Dedifferentiated amniotic fluid mesenchymal stem cell (primary cell): ENCODE results near the gene SERHL2.
"Not testable (repeated sequence)": the region's sequence is repeated elsewhere in the genome, so short reads cannot be mapped to it uniquely, and the experiment has no call there.

Experiments used
- DNase-seq: peaks from one replicate; pipeline ENCODE4 v3.0.0-alpha.2; 2016; ENCODE audit errors: extremely low spot score

The SERHL2 gene

DNA sequence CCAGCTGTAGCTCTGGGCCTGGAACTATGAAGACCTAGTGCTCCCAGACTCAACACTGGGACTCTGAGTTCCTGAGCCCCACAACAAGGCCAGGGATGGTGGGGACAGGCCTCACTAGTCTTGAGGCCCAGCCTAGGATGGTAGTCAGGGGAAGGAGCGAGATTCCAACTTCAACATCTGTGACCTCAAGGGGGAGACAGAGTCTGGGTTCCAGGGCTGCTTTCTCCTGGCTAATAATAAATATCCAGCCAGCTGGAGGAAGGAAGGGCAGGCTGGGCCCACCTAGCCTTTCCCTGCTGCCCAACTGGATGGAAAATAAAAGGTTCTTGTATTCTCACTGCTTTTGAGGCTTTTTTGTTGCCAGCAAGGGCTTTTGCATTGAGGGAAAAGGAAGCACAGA lies 20.3 kb downstream of the SERHL2 start:
- not testable (repeated sequence) for DNase-seq

DNA sequence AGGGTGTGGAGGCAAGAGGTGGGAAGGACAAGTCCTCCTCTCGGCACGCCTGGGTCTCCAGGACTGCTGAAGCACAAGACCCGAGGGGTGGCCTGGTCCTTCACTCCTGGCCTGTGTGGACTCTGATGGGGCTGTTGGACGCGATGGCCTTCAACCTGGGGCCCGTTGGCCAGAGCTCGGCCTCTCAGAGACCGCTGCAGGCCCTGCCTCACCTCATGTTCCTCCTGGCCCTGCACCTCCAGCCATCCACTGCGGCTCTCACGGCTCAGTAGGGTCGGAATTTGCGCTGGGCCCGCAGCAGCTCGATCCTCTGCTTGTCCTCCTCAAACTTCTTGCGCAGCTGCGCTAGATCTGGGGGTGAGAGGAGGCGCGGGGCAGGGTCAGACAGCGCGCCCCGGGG lies 20.7 kb downstream of the SERHL2 start:
- DNase-seq = not testable (repeated sequence)

DNA sequence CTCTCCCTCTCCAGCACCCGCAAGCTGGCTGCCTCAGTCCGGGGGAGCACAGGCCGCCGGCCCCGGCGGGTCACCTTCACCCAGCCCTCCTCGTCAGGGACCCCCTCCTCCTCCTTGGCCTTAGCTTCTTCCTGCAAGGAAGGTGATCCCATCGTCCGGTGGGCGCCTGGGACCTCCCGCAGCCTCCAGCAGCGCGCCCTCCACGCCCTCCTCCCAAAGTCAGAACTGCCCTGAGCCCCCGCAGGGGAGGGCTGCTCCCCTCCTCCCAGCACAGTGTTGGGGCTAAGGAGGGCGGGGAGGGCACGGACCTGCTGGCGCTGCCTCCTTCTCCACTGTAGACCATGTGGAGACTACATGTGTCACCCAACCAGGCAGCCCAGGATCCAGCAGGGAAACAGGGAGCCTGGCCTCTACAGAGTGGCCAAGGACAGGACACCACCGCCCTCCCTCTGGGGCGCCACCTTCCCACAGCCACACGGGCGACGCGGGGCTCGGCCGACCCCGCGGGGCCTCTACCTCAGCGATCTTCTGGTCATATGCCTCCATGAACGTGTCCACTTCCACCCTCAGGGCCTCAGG lies 22.3 kb downstream of the SERHL2 start:
- not testable (repeated sequence) for DNase-seq

DNA sequence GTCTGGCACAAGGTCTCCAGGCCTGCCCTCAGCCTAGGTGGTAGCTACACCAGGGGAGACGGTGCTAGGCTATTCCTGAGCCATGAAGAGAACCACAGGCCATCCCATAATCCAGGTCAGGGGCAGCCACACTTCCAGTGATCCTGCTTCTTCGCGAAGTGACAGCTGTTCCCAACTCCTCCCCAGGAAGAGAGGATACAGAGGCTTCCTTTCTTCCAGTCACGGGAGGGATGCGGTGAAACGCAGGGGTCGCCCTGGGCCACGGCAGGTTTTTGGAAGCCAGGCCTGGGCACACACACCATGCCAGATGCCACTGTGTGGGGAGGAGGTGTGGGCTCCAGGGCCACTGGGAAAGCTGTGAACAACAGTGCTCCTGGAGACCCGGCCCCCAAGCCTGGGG lies 23.4 kb downstream of the SERHL2 start:
- DNase-seq = not testable (repeated sequence)

DNA sequence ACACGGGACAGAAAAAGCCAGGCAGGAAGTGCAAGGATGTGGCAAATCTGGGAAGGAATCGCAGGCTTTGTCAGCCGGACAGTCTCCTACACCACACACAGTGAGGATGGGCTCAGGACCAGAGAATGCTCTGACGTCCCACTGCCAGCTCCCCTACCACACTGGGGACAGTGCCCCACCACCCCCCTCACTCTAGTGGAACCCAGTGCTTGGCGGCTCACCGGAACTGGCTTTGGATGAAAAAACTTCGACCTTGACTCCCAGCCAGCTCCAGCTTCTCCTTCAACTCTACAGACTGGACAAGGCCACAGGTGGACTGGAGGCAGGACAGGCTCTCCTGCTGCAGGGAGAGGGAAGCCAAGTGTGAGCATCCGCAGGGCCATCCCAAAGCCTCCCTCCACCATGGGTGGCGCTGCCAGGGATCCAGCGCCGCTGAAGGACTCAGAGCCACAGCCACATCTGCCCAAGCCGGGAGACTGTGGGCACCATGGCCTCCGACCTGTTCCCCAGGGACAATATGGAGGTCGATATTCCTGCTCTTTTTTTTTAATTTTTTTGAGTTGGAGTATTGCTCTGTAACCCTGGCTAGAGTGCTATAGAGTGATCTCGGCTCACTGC lies 24.0 kb downstream of the SERHL2 start:
- no peak for DNase-seq

DNA sequence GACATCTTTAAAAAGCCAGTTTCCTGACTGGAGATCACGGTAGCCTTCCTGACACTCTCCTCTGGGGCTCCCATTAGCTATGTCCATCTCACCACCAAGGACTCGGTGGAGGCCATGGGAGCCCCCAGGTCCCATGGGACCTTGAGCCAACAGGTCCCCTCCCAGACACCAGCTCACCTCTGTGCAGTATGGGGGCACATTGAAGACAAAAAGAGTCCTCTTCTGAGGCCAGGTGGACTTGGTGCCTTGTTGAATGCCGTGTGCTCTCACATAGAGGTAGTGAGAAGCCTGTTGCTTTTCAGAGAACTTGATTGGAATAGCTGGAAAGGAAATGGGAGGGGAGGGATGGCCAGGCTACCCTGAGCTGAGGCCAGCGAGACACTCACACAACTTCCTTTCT lies 26.3 kb downstream of the SERHL2 start:
- not testable (repeated sequence) for DNase-seq

DNA sequence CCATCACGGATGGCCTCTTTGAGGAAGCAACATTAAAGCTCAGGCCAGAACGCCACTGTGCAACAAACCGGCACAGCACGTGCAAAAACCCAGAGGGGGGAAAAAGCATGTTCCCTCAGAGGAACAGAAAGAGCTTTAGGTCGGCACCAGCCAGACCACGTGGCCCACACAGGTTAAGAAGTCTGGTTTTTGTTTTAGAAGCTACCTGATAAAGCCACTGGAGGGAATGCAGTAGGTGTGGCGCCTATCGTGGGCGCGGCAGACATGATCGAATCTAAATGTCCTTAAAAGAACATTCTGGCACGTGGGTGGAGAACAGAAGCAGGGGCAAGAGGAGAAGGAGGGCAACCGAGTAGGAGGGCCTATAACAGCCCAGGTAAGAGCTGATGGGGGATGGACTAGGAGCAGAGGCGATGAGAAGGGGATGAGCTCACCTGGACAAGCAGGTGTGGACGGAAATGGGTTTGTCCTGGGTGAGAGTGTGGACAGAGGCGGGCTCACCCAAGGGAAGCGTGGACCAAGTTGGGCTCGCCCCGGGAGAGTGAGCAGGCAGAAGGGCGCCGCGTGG lies 27.5 kb downstream of the SERHL2 start:
- not testable (repeated sequence) for DNase-seq

DNA sequence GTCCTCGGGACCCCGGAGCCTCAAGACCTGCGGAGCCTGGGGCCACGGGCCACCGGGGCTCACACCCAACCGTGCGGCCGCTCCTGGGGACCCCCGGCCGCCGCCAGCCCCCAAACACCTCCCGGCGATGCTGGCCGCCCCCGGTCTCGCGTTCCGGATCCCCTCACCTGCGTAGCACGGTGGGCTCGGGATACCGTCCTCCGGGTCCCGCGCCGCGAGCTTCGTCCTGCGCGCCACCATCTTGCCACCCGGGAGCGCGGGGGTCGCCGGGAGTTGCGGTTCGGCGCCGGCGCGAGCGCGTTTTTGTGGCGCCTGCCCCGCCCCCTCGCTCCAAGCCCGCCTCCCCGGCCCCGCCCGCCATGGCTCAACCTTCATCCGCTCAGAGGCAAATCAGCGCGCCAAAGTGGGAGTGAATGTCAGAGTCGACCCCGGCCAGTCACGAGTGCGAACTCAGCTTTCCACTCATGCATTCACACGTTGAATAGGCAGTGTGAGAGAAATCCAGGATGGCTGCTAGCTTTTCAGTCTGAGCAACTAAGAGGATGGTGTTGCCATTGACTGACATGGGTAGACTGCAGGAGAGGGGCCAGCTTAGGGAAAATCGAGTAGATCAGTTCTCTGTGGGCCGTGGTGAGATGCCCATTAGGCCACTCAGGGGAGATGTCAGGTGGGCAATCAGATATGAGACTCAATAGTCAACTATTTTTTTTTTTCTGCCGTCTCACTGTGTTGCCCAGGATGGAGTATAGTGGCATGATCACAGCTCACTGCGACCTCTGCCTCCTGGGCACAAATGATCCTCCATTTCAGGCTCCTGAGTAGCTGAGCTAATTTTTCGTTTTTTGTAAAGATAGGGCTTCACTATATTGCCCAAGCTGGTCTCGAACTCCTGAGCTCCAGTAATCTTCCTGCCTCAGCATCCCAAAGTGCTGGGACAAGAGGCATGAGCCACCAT lies 28.3 kb downstream of the SERHL2 start:
- peak; percentile 17 for DNase-seq

DNA sequence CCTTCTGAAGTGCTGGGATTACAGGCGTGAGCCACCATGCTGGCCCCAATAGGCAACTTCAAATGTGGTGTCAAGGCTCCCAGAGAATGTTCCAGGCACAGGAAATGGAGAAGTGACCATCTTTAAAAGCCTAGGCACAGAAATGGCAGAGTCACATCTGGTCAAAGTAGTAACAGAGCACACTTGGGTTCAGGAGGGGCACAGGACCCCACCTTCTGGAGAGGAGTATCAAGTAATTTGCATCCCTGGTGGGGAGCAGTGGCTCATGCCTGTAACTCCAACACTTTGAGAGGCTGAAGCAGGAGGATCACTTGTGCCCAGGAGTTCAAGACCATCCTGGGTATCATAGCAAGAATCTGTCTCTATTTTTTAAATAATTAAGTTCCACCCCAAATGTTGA lies 29.2 kb downstream of the SERHL2 start:
- DNase-seq = no peak

DNA sequence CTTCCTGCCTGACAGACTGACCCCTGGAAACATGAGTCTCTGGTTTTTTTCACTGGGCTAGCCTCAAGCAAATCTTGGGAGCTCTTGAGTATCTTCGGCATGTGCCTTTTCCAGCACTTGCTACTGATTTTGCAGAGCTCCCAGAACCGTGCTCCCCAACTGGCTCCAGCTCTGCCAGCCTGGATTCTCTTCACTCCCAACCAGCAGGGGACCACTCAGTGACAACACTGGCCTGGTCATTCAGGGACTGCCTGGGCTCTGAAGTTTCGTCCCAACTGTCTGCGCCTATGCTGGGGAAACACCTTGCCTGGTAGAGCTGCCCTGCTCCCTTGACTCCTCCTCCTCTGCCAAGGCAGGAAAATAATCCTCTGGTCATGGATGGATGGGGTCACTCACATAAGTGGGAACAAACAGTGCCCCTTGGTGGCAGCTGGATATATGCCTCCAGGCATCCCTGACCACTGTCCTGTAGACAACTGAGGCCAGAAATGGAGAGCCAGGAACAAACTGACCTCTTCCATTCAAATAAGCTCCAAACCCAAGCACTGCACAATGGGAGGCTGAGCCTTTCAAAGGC lies 30.7 kb downstream of the SERHL2 start:
- no peak for DNase-seq

DNA sequence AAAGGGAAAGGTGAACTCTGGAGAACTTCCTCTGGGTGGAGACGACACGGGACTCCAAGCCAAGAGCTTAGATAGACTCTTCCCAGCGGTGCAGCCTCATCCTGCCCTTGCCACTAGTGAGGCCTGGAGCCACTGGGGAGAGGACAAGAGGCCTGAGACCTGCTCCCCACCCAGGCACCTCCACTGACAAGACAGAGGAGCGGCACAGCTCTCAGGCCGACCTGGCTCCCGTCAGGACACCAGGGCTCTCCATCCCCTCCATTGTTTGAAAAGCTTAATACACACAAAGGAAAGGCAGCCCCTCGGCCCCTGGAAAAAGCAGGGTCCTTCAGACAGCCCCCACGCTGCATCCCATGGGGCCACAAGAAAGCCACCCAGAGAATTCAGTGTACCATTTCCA lies 31.3 kb downstream of the SERHL2 start:
- no peak for DNase-seq

DNA sequence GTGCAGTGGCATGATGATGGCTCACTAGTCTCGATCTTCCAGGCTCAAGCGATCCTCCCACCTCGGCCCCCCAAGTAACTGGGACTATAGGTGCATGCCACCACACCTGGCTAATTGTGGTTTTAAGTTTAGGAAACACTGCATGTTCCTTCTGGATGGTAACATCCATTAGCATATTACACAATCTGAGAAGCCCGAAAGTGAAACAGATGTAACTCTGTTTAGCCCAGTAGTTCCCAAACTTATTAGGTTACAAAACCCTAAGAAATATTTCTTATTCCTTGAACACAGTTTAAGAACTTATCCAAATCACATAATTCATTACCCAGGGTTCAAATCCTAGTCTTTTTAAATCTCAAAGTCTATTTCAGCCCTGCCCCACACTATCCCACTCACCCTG lies 32.6 kb downstream of the SERHL2 start:
- no peak for DNase-seq

DNA sequence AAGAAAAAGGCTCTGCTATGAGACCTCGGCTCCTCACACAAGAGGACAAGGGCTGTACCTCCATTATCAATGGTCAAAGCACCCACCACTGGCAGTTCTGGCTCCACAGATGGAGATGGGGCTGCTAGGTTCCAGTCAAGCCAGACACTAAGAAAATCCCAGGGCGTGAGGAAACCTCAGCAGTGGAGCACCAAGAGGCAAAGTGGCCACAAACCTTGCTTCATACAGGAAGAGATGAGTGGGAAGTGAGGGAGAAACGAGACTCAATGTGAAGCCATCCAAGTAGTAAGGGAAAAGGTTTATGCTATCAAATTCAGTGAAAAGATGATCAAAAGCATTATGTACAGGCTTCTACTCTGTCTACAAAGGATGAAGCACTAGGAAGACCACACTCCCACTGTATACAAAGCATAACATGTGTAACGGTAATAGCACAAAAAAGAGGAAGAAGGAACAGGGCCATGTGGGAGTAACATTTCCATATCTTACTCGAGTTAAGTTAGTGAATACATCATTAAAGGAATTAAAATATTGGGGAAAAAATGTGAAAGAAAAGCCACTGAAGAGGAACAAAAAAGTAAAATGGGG lies 33.9 kb downstream of the SERHL2 start:
- DNase-seq = no peak

DNA sequence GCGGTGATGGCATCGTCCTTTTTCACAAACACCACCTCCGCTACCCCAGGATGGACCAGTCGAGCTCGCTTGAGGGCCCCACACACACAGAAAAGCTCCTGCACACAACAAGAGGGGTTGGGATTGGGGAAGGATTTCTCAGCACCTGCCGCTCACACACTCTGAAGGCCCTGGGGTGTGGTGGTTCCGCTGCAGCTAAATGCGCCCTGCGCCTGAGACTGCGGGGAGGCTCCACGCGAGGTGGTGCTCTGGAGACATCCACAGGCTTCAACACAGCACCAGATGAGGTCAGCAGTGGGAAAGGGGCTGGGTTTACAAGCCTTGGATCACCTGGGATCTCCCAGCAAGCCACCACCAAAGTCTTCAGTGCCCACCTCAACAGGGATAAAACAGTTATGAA lies 38.2 kb downstream of the SERHL2 start:
- no peak for DNase-seq

DNA sequence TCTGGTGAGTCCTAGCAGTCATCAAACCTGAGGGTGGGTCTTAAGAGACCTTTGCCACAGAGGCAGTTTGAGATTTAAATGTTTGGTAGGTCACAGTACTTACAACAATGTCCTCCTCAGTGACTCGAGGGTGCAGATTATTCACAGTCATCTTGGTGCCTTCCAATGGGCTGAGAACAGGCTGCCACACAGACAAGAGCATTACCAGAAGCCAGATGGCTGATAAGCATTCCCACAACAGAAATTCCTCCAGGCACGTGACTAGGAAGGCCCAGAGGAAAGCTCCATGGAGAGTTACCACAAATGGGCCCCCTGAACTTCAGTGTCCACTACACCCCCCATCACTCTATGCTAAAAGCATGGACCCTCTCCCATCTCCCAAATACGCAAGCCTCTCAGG lies 41.7 kb downstream of the SERHL2 start:
- DNase-seq = no peak

DNA sequence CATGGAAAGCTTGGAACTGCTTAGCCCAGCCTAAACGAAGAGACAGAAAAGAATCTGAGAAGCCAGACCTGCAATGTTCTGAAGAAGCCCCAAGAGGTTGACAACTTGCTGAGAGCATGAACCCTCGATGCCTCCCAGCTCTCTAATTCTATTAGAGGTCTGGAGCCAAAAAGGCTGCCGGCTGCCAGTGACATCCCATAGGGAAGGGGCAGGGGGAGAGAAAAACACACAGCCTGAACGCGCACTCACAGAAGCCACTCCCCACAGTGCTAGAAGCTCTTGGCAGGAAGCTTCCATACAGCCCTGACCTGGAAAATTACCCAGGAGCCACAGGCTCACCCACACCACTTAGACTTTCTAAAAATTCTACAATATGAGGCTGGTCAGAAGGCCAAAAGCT lies 42.6 kb downstream of the SERHL2 start:
- DNase-seq = no peak

DNA sequence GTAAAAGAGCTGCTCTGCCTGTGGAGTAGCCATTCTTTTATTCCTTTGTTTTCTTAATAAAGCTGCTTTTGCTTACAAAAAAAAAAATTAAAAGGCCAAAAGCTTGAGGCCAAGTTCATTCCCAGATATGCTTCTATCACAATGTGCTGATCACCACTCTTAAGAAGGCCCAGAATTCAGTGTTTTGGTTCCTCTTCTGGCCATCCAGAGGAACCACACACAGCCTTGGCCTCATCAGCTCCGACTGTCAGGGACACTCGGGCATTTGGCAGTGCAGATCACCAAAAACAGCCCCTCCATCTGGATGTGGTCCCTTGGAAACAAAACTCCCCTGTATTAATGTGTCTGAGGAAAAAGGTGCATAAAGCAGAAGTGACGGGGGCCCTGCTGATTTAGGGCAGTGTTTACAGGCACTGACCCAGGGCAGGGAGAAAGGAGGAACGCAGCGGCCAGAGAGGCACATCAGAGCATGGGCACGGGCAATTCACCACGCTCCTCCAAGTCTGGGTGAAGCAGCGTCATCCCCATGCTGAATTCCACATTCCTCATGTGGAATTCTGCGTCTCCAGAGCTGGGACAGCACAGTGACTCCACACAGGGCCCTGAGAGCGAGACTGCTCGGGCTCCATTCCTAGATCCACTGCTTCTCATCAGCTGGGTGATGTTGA lies 43.2 kb downstream of the SERHL2 start:
- no peak for DNase-seq

DNA sequence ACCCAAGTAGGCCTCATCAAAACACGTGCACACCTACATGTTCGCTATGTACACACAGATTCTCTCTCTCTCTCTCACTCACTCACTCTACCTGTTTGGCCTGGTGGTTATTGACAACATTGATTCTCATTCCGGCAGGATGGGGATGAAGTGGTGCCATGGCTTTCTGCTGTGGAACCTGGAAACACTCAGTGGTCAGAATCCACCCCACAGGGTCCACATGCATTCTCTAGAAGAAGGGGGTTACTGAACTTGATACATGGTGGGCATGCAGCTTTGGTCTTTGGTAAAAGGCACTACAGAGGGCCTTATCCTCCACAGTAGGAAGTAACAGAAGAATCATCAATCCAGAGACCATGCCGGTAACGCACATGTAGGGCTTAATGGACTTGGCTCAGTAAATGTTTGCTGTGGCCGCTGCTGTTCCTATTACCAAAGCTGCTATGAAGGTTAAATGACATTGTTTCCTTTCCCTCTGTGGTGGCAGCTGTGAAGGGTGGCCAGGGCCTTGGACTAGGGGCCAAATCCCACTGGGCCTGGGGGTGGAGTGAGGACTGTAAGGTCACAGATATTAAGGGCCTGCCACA lies 48.2 kb downstream of the SERHL2 start:
- DNase-seq = no peak

DNA sequence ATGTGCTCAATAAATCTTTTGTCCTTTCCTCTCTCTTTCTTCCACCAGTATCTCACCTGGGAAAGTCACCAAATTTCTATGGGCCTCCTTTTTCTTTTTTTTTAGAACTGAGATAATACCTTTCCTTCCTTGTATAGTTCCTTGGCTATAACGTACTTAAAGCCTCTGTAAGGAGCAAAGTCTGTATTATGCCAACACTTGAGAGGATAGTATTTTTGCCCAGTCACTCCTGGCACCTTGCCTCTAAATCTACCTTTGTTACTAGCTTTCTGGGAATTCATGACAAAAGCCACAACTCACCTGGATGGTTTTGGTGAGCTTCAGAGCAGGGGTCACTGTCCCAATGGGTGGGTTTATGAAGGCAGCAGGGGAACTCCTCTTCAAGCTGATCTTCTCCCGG lies 48.7 kb downstream of the SERHL2 start:
- no peak for DNase-seq

DNA sequence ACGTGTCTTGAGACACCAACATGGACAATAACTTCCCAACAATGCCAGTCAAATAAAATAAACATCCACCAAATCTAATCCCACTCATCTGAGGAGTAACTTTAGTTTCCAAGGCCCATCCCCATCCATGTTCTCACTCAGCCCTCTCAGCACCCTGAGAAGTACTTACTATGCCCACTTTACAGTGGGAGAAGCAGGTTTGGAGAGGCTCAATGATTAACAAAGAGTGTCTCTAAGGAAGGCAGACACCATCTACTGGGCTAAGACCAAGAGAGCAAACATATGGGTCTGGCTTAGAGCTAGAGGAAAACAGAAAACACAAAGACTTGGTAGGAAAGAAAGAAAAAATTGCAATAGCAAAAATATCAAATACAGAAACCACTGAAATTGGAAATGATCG lies 49.7 kb downstream of the SERHL2 start:
- no peak for DNase-seq

DNA sequence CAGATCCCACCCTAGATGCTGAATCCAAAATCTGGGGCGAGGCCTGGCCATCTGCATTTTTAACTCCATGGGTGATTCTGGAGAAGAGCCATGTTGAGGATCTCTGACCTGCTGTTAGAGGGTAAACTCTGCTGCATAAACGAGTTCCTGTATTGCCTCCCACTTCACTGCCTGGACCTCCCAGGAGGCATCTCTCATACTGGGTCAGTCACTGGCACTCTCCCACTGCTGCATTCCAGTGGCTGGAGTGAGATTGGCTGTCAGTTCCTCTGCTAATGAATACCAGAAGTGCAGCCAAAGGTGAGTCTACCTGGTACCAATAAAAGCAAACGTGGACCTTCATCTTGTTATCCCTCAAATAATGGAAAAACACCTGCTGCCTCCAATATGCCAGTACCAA lies 50.6 kb downstream of the SERHL2 start:
- no peak for DNase-seq
